ENCODE measurements around the gene RFC2. TPM values are rescaled to one million over a fixed set of nuclear protein-coding genes. Genes with fewer than 3 reads are reported as not detected.

Gene RFC2
- total and polyA plus RNA-seq, 2 of the 8 experiments (the other 6 are each of a cell fraction or from before 2014, with no cell fraction given) = 52.9 to 85.4 TPM

DNA sequence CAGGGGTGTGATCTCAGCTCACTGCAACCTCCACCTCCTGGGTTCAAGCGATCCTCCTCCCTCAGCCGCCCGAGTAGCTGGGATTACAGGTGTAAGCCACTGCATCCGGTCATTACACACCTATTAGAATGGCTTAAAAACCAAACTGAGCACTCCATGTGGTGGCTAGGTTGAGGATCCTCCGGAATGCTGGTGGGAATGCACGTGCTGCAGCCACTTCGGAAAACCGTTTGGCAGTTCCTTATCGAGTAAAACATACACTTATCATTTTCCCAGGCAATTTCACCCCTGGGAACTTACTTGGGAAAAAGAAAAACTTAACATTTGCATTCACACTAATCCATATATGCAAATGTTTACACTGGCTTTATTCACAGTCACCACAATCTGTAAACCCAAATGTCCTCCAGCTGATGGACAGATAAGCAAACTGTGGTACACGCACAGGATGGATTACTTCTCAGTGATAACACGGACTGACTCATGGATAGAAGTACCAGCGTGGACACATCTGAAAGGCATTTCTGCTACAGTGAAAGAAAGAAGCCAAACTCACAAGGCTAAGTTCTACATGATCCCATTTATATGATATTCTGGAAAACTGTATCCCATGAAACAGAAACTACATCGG lies 20.4 kb downstream of the RFC2 start:
- H4K91ac ChIP-seq (replicated peaks; ENCODE audit: insufficient read length, low read length) = no peak overlapping the region
- no peak overlapping the region for H3K56ac ChIP-seq (replicated peaks; ENCODE audit: insufficient read length, low read depth, low read length)
- no peak overlapping the region for H4K5ac ChIP-seq (ENCODE audit: insufficient read length, low read depth, low read length)
- H2BK20ac ChIP-seq (ENCODE audit: low read length) = no peak overlapping the region
- no peak overlapping the region for H2BK5ac ChIP-seq (ENCODE audit: low read depth, low read length)
- no peak for FAIRE-seq
- H3K9ac ChIP-seq (replicated peaks in 1 of 4; ENCODE audit: extremely low read depth in 1 of 4, low read depth in 3 of 4, low read length in 3 of 4) = no peak overlapping the region
- peaks cover 34 to 90% (median 65%) of the 10 kb centered on the region in 4 experiments for H3K36me3 ChIP-seq (ENCODE audit: control insufficient read depth in 2 of 4, insufficient read depth in 4 of 4, low read length in 3 of 4)
- H3K9me3 ChIP-seq (ENCODE audit: insufficient read depth in 2 of 2, low read depth in 1 of 2, low read length in 1 of 2) = no peaks in the 10 kb centered on the region
- H3K27ac ChIP-seq (ENCODE audit: low read depth, low read length) = no peak overlapping the region
- no peak overlapping the region for H2BK120ac ChIP-seq (replicated peaks; ENCODE audit: low read depth, low read length)
- WGBS, 2 experiments (ENCODE audit: extremely low coverage in 1 of 2, insufficient coverage in 1 of 2, insufficient read length in 1 of 2, insufficient replicate concordance in 2 of 2, low coverage in 1 of 2, low lambda C conversion rate in 2 of 2, missing lambda C conversion rate in 1 of 2) = 93% methylated on average over 13 of the region's 13 CpGs; no CpG with 5 or more reads in 1 of the 2 experiments
- no peak overlapping the region for H3K4ac ChIP-seq (replicated peaks; ENCODE audit: insufficient read length, low read depth, low read length)
- TF ChIP-seq TAF1 (IDR thresholded peaks at IDR 0.05; ENCODE audit: low read depth, low read length) = no peak
- TF ChIP-seq HDAC2 (IDR thresholded peaks at IDR 0.05; ENCODE audit: borderline replicate concordance in 1 of 2, low read depth in 2 of 2, low read length in 2 of 2) = no peak
- no peak for TF ChIP-seq RXRA (IDR thresholded peaks at IDR 0.05; ENCODE audit: insufficient read depth, low read depth, low read length)
- TF ChIP-seq PHF8 (conservative IDR thresholded peaks at IDR 0.05; ENCODE audit: low read depth, low read length) = no peak
- no peak for TF ChIP-seq YY1 (IDR thresholded peaks at IDR 0.05; ENCODE audit: low read depth, low read length)
- no peak for TF ChIP-seq GABPA (IDR thresholded peaks at IDR 0.05; ENCODE audit: borderline replicate concordance, insufficient read depth, low read length)
- TF ChIP-seq KDM5A (IDR thresholded peaks at IDR 0.05; ENCODE audit: low read length) = no peak
- no peak for TF ChIP-seq BRCA1 (IDR thresholded peaks at IDR 0.05; ENCODE audit: low read depth, low read length)
- TF ChIP-seq ASH2L (IDR thresholded peaks at IDR 0.05; ENCODE audit: low read length) = no peak
- no peak for TF ChIP-seq FOSL1 (IDR thresholded peaks at IDR 0.05; ENCODE audit: insufficient read depth, low read depth, low read length)
- TF ChIP-seq BCL11A (IDR thresholded peaks at IDR 0.05; ENCODE audit: low read depth in 2 of 2, low read length in 2 of 2) = no peak
- TF ChIP-seq NANOG (IDR thresholded peaks at IDR 0.05; ENCODE audit: insufficient read depth, low read depth, low read length, poor library complexity, severe bottlenecking) = no peak
- TF ChIP-seq TAF7 (optimal IDR thresholded peaks at IDR 0.05; ENCODE audit: borderline replicate concordance, low read depth, low read length) = no peak
- H2BK12ac ChIP-seq (ENCODE audit: low read depth, low read length) = no peak overlapping the region
- no peak overlapping the region for H2AK5ac ChIP-seq (ENCODE audit: low read depth, low read length)
- H3K23me2 ChIP-seq (ENCODE audit: low read depth, low read length) = no peaks in the 10 kb centered on the region
- no peaks in the 10 kb centered on the region for H3K4me1 ChIP-seq (replicated peaks in 1 of 4; ENCODE audit: control insufficient read depth in 3 of 4, insufficient read depth in 4 of 4, low read length in 3 of 4)
- peaks cover 2% of the 10 kb centered on the region; the same call in 1 of the 2 replicates for H3K79me1 ChIP-seq (ENCODE audit: low read depth, low read length)
- H3K79me2 ChIP-seq (ENCODE audit: control insufficient read depth in 1 of 2, insufficient read depth in 2 of 2, low read length in 2 of 2) = no peaks in the 10 kb centered on the region
- CTCF ChIA-PET (ENCODE audit: partially characterized antibody) = no interaction called here
- H3K14ac ChIP-seq (ENCODE audit: insufficient read length) = no peak overlapping the region
- H3K18ac ChIP-seq (ENCODE audit: extremely low read depth, low read length) = no peak overlapping the region
- POLR2A ChIA-PET (ENCODE audit: partially characterized antibody) = interaction anchor here (3.7 kb wide), 1 partner anchor 13 kb away, joined by 19 read pairs; no protein-coding TSS in a partner anchor
- DNase-seq (ENCODE audit: low read depth in 1 of 2, low spot score in 2 of 2) = no peak
- H3K23ac ChIP-seq (ENCODE audit: insufficient read length) = no peak overlapping the region
- no peak overlapping the region for H2AFZ ChIP-seq (ENCODE audit: low read length)
- no peak overlapping the region for H3K4me3 ChIP-seq (ENCODE audit: extremely low read depth in 1 of 4, insufficient read depth in 2 of 4, low read depth in 3 of 4, low read length in 4 of 4)
- H2BK15ac ChIP-seq (ENCODE audit: low read length) = no peak overlapping the region
- peaks cover 4 to 11% of the 10 kb centered on the region in 2 experiments for H4K20me1 ChIP-seq (replicated peaks in 1 of 2; ENCODE audit: control insufficient read depth in 1 of 2, insufficient read depth in 2 of 2, low read length in 2 of 2)
- H4K8ac ChIP-seq (ENCODE audit: extremely low read depth, insufficient read depth, low read length) = no peak overlapping the region
- H3K27me3 ChIP-seq (replicated peaks in 1 of 4; ENCODE audit: control insufficient read depth in 3 of 4, extremely low read depth in 1 of 4, insufficient read depth in 3 of 4, low read length in 3 of 4) = no peaks in the 10 kb centered on the region; a peak in 1 of 7 replicates
- no peak overlapping the region for H3K4me2 ChIP-seq (ENCODE audit: insufficient read depth in 1 of 2, low read depth in 2 of 2, low read length in 2 of 2)

All from H1 (cell line).